ENCODE data around the gene GBGT1.

- TF ChIP-seq POLR2A (IDR thresholded peaks at IDR 0.05) (no peak), CTCF (IDR thresholded peaks at IDR 0.05) (no peak)
Observed at GRCh38 chr9:133118179-133118520, 45.6 kb downstream of the GBGT1 start.
